ENCODE data around the gene OBI1. TPM values are rescaled to one million over a fixed set of nuclear protein-coding genes. Genes with fewer than 3 reads are reported as not detected.

Gene OBI1
- total RNA-seq, 1 donor from 2014 or later: 22.3 TPM

DNA sequence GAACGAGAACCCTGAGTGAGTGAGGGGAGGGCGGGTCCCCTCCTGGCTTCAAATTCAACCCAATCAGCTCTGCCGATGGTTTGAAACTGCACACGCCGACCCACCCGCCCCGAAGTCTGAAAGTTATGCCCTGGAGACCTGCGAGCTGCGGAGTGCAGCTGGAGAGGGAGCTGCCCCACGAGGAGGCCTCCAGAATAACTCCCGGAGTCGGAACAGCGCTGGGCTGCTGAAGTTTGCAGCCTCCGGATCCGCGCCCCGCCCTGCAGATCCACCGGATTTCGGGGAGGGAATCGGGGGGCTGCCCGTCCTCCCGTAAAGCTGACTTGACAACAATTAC, 62.6 kb downstream of the OBI1 start:
- DNase-seq (ENCODE audit: low spot score, unreplicated experiment): no peak
- no peaks in the 10 kb centered on the region for H3K36me3 Mint-ChIP-seq (ENCODE audit: insufficient read depth)
- H3K27ac Mint-ChIP-seq: no peak overlapping the region
- TF ChIP-seq CTCF (IDR thresholded peaks at IDR 0.05; ENCODE audit: unreplicated experiment): peak; percentile 7
- H3K9me3 Mint-ChIP-seq (ENCODE audit: low read depth): no peaks in the 10 kb centered on the region
- H3K27me3 Mint-ChIP-seq: peaks cover 98% of the 10 kb centered on the region
- H3K4me3 Mint-ChIP-seq (ENCODE audit: low read depth): peak overlapping the region; percentile 35
- peaks cover 3% of the 10 kb centered on the region for H3K4me1 Mint-ChIP-seq (ENCODE audit: low read depth)

GRCh38 chr13:78595495-78596398, 63.2 kb downstream of the OBI1 start:
- TF ChIP-seq CTCF (IDR thresholded peaks at IDR 0.05; ENCODE audit: unreplicated experiment): no peak
- Mint-ChIP-seq H3K4me3 (ENCODE audit: low read depth) (peak overlapping the region; percentile 35), H3K4me1 (ENCODE audit: low read depth) (peaks cover 3% of the 10 kb centered on the region), H3K36me3 (ENCODE audit: insufficient read depth) (no peaks in the 10 kb centered on the region), H3K27me3 (peaks cover 96% of the 10 kb centered on the region), H3K9me3 (ENCODE audit: low read depth) (no peaks in the 10 kb centered on the region), H3K27ac (no peak overlapping the region)
- no peak for DNase-seq (ENCODE audit: low spot score, unreplicated experiment)

DNA sequence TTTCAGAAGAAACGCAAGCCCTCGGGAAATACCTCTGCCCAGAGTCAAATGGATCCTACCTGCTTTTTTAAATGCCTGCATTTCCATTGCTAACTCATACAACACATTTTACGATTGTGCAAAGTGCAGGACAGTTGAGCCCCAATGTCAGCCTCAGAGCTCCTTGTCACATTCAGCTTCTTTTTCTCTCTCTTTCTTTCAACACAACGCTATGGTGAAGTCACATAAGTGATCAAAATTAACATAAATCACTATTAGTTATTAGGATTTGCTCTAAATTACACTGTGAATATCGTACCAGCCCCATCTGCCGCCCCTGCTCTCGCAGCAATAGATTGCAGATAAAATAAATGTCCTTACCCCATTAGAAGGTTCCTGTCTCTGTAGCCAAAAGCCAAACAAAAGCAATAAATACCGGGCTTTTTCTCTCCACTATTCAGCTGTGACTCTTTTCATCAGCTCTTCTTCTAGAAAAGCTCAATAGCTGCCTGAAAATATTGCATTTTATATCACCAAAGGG, 64.4 kb downstream of the OBI1 start:
- Mint-ChIP-seq H3K4me3 (ENCODE audit: low read depth) (no peak overlapping the region), H3K4me1 (ENCODE audit: low read depth) (peaks cover 3% of the 10 kb centered on the region), H3K27ac (peak overlapping the region; percentile 7), H3K27me3 (peaks cover 95% of the 10 kb centered on the region), H3K9me3 (ENCODE audit: low read depth) (no peaks in the 10 kb centered on the region), H3K36me3 (ENCODE audit: insufficient read depth) (no peaks in the 10 kb centered on the region)
- DNase-seq (ENCODE audit: low spot score, unreplicated experiment): no peak
- no peak for TF ChIP-seq CTCF (IDR thresholded peaks at IDR 0.05; ENCODE audit: unreplicated experiment)

DNA sequence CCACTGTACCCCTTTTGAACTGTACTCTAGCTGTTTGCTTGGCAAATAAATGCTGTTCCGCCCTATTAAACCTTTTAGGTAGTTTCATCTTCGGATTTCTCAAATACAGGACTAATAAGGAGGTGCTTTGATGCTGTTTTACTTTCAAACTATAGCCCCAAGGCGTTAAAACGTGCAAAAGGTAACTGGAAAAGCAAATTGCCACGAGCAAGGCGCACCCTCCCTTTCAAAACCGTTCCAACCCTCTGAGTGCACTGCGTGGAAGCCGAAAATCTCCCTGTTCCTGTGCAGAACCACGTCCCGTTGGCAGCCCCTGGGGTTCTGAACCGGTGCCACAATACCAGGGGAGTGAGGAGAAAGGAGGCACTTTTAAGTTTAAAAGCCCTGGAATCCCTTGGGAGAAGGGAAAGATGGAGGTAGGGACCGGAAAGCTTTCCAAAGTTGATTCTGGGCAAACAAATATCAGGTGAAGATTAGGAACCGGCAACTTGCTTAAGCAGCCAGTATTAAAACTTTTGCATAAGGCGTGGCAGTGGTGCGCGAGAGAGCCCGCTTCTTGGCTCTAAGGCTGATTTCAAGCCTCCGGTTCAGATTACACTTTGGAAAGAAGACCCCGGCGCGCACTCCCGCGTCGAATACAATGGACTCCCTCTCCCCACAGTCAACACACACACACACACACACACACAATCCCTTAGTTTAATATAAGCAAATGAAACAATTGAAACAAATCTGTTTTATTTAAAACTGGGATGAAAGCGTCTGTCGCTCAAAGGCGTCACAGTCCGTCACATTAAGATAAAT, 65.1 kb downstream of the OBI1 start:
- Mint-ChIP-seq H3K36me3 (ENCODE audit: insufficient read depth) (no peaks in the 10 kb centered on the region), H3K4me3 (ENCODE audit: low read depth) (no peak overlapping the region)

More for the DNA sequence above, 65.1 kb downstream of the OBI1 start:
- no peak for DNase-seq (ENCODE audit: low spot score, unreplicated experiment)
- no peaks in the 10 kb centered on the region for H3K9me3 Mint-ChIP-seq (ENCODE audit: low read depth)
- no peak overlapping the region for H3K27ac Mint-ChIP-seq
- no peak for TF ChIP-seq CTCF (IDR thresholded peaks at IDR 0.05; ENCODE audit: unreplicated experiment)
- H3K27me3 Mint-ChIP-seq: peaks cover 94% of the 10 kb centered on the region
- peaks cover 3% of the 10 kb centered on the region for H3K4me1 Mint-ChIP-seq (ENCODE audit: low read depth)

Measured in progenitor cell of endocrine pancreas (in vitro differentiated cells).